Stimulated activated CD8-positive, alpha-beta memory T cell treated with anti-CD3 and anti-CD28 coated beads, Interleukin-4, amount 100 ng/mL, for 48 hours (primary cell): Measurements from ENCODE around the gene PRKCE.
A peak's percentile ranks its signal among the peaks of the same experiment; 100 is the strongest.
"Not testable (repeated sequence)": the region's sequence is repeated elsewhere in the genome, so short reads cannot be mapped to it uniquely, and the experiment has no call there.

Experiments used
- DNase-seq: peaks from one replicate; pipeline ENCODE4 v3.0.0-alpha.2; 2020

PRKCE gene

DNA sequence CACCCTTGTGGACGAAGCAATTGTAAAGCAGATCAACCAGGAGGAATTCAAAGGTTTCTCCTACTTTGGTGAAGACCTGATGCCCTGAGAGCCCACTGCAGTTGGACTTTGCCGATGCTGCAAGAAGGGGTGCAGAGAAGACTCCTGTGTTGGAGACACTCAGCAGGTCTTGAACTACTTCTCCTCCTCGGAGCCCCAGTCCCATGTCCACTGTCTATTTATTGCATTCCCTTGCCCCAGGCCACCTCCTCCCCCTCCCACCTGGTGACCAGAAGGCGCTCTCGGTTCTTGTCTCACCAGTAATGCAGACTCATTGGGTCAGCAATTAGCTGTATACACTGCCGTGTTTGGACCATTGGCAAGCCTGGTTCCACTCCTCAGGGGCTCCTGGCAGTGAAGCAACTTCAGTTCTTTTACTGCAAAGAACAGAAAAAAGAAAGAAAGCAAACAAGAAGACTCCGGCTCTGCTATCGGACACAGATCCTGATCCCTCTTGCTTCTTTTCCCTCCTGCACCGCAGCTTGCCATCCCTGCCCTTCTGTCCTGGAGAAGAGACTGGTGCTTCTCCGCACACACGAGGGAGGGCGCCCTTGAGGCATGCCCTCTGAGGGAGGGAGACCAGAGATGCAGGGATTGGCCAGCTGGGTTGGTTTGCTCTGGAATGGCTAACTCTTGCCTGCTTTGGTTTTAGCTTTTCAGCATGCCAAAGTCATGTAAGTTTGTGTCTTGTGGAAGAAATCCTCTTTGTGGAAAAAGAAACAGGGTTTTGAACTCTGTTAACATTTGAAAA is 533.5 kb downstream of the PRKCE start:
- no peak for DNase-seq

DNA sequence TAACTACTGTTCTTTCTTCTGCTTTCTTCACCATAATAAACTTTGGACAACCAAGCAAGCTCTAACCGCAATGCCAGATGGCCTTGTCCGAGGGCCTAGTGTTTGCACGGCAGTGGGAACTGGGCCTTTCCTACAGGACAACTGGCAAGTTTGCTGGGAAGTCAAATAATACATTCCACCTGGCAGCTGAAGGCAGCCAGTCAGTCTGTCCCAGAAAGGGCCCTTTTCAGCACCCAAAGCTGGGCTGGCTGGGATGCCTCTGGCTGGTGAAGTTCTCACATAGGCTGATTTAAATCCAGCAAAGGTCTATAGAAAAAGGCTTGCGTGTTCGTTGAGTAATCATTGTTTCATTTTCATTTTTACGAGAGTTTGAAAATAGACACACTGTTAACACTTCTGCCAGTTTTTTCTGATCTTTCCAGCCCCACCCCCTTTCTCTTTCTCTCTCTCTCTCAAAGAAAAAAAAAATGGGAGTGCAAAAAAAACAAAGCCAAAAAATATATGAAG is 535.7 kb downstream of the PRKCE start:
- DNase-seq, result peak; percentile 65

- no peak for DNase-seq
Measured at GRCh38 chr2:46188041-46188716, 536.7 kb downstream of the PRKCE start.

DNA sequence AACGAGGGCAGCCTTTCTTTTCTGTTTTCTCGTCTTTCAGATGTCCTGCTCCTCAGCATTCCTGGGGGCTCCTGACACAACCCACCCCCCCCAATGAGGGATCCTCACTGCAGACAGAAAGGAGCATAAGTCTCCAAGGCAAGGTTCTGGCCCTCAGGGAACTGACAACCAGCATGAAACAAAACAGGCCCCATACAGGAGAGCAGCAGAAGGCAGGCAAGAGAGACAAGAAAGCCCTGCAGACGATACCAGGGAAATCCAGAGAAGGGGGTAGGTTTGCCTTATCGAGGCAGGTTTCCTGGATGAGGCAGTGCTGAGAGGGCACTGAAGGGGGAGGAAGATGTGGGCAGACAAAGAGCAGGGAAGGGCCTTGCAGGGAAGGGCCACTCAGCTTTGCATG is 541.9 kb downstream of the PRKCE start:
- no peak for DNase-seq

DNA sequence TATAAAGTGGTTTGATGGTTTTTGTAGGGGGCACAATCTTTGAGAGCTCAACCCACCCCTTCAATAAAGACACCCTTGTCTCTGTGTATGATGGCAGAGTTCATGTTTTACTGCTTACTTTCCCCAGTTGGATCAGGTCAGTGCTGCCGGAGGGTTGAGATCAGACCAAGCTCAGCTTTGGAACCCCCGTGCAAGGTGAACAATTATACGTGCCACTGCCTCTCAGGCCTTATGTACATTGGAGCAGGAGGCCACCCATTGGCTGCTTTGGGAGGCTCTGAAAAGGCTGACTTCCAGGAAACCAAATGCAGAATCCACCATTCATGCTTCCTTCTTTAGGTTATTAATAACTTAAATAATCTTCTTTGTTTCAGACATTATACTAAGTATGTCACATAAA is 542.4 kb downstream of the PRKCE start:
- no peak for DNase-seq

GRCh38 chr2:46194856-46195255 is 543.4 kb downstream of the PRKCE start:
- no peak for DNase-seq

GRCh38 chr2:46195819-46196218 is 544.3 kb downstream of the PRKCE start:
- no peak for DNase-seq

DNA sequence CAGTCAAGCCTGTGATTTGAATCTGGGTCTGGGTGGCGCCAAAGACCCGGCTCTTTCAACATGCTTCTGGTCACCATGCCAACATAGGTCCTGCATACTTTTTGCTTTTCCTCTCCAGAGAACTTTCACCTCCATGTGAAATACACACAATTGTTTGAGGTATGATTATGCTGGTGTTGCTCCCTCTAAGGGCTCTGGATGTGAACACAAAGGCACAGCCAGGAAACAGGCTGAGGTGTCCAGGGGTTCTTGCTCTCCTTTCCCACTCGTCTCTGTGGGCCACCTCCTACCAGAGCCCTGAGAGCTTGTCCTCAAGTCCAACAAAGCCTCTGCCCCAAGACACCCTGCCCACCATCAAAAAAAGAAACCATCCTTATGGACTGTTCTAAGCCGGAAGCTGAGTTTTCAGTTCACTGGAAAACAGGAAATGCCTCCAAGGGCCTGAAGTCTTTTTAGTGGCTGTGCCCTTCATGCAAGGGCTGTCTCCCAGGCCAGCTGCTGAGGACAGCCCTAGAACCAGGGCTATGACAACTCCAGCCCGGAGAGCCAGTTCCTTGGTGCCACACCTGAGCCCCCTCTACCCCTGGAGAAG is 545.5 kb downstream of the PRKCE start:
- no peak for DNase-seq

DNA sequence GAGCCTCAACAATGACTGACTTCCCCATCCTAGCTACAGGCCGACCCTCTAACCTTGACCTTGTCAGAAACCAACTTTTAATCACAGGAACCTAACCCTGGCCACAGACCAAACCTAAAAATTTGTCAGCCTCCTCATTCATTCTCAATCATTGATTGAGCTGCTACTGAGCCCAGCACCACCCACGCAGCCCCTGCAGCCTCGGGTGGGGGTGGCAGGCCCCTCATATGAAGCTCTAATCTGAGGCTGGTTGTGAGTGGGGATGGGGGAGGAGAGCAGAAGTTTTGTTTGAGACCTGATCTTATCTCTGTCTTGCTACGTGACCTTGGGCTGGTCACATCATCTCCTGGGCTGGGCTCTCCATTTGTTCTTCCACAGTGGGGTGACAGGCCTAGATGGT is 546.2 kb downstream of the PRKCE start:
- no peak for DNase-seq

DNA sequence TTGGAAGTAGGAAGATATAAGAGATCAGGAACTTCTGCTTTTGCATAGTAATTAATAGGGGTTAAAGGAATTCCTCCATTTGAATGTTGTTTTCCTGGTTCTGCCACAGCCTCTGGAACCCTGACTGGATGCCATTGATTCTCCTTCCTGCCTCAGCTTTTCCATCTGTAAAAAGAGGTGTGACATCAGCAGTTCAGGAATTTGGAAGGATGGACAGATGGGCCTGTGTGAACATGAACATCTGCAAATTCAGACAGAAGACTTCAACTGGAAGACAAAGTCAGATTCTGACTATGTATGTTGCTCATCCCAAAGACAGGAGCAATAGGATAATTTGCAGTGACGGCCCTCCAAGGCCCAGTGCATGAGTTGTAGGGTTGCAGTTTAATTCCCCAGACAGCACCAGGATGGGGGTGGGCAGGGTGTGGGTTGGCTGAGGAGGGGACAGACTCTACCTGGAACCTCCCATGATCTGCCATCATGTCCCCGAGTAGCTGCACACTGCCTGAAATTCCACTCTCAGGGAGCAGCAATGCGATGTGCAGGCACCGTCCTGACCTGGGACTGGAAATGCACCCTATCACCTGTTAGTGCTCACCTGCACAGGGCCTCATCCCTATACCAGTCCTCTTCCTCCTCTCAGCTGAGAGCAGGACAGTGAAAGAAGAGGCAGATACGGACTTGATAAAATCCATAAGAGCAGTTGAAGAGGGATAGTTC is 546.8 kb downstream of the PRKCE start:
- DNase-seq, result no peak

DNA sequence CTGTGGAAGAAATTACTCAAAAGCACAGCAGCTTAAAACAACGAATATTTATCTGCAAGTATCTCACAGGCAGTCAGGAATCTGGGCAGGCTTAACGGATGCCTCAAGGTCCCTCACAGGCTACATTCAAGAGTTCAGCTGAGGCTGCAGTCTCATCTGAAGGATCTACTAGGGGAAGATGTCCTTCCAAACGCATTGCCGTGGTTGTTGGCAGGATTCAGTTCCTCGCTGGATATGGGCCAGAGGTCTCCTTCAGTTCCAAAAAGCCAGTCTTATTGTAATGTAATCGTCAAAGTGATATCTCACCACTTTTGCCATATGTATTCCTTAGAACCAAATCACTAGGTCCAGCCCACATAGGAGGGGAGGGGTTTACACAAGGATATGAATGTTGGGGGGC is 547.5 kb downstream of the PRKCE start:
- no peak for DNase-seq

- DNase-seq, result no peak
Measured at GRCh38 chr2:46200100-46200690, 548.7 kb downstream of the PRKCE start.

DNA sequence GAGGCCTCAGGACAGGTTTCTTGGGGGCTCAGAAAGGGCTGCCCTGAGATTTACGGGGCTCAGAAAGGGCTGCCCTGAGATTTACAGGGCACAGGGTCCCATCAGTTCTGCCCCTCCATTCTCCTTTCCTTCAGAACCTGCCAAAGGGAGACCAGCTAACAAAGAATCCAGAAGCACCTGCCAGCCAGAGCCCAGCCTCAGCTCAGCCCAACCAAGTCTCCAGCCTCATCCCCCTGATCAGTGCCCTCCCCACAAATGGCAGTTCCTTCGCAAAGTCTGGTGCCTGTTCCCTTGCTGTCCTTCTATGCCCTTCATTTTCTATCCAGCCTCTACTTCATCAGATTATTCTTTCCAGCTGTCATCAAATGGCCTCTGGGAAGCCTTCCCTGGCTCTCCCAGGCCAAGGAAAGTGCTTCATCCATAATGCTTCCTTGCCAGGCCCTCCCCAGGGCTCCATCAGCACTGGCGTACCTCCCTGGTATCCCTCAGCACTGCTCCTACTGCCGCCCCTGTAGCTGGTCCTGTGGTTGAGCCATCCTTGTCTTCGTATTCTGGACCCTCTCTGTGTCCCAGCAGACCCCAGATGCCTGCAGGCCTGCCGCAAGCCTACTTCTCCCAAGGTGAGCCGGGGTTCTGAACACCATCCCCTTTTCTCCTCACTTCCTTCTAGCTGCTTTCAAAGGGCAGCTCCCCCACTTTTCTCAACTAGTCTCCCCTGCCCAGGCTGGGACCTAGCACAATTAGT is 549.6 kb downstream of the PRKCE start:
- no peak for DNase-seq

DNA sequence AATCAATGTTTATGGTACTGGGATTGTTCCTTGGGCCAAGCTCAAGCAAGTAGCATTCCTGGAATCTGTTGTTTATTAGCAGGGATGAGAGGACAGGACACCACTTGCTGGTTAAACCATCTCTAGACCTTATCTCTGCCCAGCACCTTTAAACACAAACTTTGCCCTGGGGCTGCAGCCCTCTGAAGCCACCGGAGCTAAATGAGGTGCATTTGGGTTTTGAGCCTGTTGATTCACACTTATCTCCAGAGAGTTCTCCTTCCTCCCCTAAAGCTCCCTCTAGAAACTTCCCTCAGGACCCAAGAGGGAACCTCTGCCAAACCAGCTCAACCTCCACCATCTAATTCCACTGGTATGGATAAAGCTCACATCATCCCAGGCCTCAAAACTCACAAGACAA is 551.0 kb downstream of the PRKCE start:
- no peak for DNase-seq

DNA sequence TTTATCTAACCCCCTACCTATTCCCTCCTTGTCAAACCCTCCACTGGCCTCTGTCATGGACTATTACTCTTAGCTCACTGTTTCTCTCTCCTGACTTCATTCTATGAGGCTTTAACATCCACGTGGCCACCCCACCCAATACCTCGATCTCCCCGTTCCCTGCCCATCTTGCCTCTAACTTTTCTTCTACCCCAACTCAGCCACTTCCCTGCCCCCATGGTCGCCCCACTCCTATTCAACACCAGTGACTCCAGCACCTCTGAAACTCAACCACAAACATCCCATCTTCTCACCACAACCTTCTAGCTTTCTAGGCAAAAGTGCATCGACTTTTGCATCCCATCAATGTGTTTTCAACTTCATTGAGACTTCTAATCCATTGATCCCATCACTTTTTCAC is 551.5 kb downstream of the PRKCE start:
- DNase-seq, result no peak

GRCh38 chr2:46203636-46204035 is 552.2 kb downstream of the PRKCE start:
- DNase-seq, result not testable (repeated sequence)

- no peak for DNase-seq
Measured at GRCh38 chr2:46207591-46207990, 556.1 kb downstream of the PRKCE start.

DNA sequence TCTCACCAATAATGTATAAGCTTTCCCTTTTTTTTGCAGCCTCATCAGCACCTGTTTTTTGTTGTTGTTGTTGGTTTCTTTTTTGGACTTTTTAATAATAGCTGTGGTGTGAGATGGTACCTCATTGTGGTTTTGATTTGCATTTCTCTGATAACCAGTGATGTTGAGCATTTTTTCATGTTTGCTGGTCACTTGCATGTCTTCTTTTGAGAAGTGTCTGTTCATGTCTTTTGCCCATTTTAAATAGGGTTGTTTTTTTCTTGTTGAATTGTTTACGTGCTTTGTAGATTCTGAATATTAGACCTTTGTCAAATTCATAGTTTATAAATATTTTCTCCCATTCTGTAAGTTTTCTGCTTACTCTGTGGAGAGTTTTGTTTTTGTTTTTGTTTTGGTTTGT is 557.3 kb downstream of the PRKCE start:
- no peak for DNase-seq

DNA sequence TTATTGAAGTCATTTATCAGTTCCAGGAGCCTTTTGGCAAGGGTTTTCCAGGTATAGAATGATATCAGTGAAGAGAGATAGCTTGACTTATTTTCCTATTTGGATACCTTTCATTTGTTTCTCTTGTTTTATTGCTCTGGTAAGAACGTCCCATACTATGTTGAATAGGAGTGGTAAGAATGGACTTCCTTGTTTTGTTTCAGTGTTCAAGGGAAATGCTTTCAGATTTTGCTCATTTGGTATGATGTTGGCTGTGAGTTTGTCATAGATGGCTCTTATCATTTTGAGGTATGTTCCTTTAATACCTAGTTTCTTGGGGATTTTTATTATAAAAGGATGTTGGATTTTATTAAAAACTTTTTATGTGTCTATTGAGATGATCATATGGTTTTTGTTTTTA is 558.6 kb downstream of the PRKCE start:
- DNase-seq, result no peak

- no peak for DNase-seq
Measured at GRCh38 chr2:46211461-46211860, 560.0 kb downstream of the PRKCE start.

GRCh38 chr2:46213906-46214305 is 562.4 kb downstream of the PRKCE start:
- no peak for DNase-seq

DNA sequence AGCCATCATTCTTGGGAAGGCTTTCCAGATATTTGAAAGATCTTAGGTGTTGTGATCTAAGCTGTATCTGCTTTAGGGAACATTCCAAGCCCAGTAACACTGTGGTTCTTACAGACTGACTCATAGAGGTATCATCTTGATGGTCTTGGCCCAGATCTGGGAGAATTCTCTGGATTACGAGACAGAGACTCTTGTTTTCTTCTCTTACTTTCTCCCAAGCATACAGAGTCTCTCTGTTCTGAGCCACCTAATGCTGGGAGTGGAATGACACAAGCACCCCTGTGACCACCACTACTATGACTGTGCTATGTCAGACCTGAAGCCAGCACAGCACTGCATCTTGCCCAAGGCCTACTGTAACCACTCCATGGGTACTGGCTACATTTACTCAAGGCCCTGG is 564.7 kb downstream of the PRKCE start:
- DNase-seq, result no peak
